ENCODE data around the gene CCDC141.
"Not testable (repeated sequence)": the region's sequence is repeated elsewhere in the genome, so short reads cannot be mapped to it uniquely, and the experiment has no call there.

CCDC141 gene

GRCh38 chr2:179044500-179044899, 5.4 kb downstream of the CCDC141 start:
- peaks cover 6% of the 10 kb centered on the region; the same call in 1 of the 2 replicates for H3K4me1 ChIP-seq
- H4K20me1 ChIP-seq: no peaks in the 10 kb centered on the region
- H3K4me2 ChIP-seq: no peak overlapping the region
- no peak overlapping the region for H3K27ac ChIP-seq
- H3K36me3 ChIP-seq: no peaks in the 10 kb centered on the region
- TF ChIP-seq Cebpa-rat (IDR thresholded peaks at IDR 0.05): no peak
- H3K4me3 ChIP-seq: no peak overlapping the region
- no peaks in the 10 kb centered on the region for H3K9me3 ChIP-seq
- H3K9ac ChIP-seq: no peak overlapping the region
- no peaks in the 10 kb centered on the region for H3K27me3 ChIP-seq

- Histone ChIP-seq H3K27me3 (no peaks in the 10 kb centered on the region), H3K4me2 (no peak overlapping the region), H4K20me1 (no peaks in the 10 kb centered on the region), H3K9ac (no peak overlapping the region), H3K4me3 (no peak overlapping the region), H3K4me1 (no peaks in the 10 kb centered on the region), H3K9me3 (no peaks in the 10 kb centered on the region), H3K36me3 (no peaks in the 10 kb centered on the region), H3K27ac (no peak overlapping the region)
- TF ChIP-seq Cebpa-rat (IDR thresholded peaks at IDR 0.05): no peak
Measured at GRCh38 chr2:179037807-179038206, 12.1 kb downstream of the CCDC141 start.

GRCh38 chr2:179036353-179036905, 13.5 kb downstream of the CCDC141 start:
- no peaks in the 10 kb centered on the region for H3K27me3 ChIP-seq
- no peaks in the 10 kb centered on the region for H3K36me3 ChIP-seq
- peaks cover 12% of the 10 kb centered on the region for H3K4me1 ChIP-seq
- no peak overlapping the region for H3K27ac ChIP-seq
- H4K20me1 ChIP-seq: no peaks in the 10 kb centered on the region
- no peak overlapping the region for H3K4me3 ChIP-seq
- H3K4me2 ChIP-seq: no peak overlapping the region
- no peak for TF ChIP-seq Cebpa-rat (IDR thresholded peaks at IDR 0.05)
- no peak overlapping the region for H3K9ac ChIP-seq
- no peaks in the 10 kb centered on the region for H3K9me3 ChIP-seq

- peaks cover 20% of the 10 kb centered on the region for H3K4me1 ChIP-seq
- H3K4me2 ChIP-seq: peak overlapping the region; percentile 70
- H3K9ac ChIP-seq: 0 out of 2 replicates have a peak overlapping the region, but pooled peaks have one; percentile 28
- H4K20me1 ChIP-seq: no peaks in the 10 kb centered on the region
- H3K27me3 ChIP-seq: no peaks in the 10 kb centered on the region
- peak overlapping the region; percentile 48; the same call in 1 of the 2 replicates for H3K27ac ChIP-seq
- H3K4me3 ChIP-seq: no peak overlapping the region
- no peaks in the 10 kb centered on the region for H3K36me3 ChIP-seq
- peaks cover 10% of the 10 kb centered on the region for H3K9me3 ChIP-seq
- no peak for TF ChIP-seq Cebpa-rat (IDR thresholded peaks at IDR 0.05)
Measured at GRCh38 chr2:179031731-179032408, 18.1 kb downstream of the CCDC141 start.

GRCh38 chr2:179024445-179024844, 25.5 kb downstream of the CCDC141 start:
- no peak overlapping the region for H3K9ac ChIP-seq
- no peak for TF ChIP-seq Cebpa-rat (IDR thresholded peaks at IDR 0.05)
- H3K27ac ChIP-seq: no peak overlapping the region
- no peaks in the 10 kb centered on the region for H3K4me1 ChIP-seq
- H3K27me3 ChIP-seq: no peaks in the 10 kb centered on the region
- peaks cover 18% of the 10 kb centered on the region for H3K9me3 ChIP-seq
- H3K4me2 ChIP-seq: no peak overlapping the region
- H3K4me3 ChIP-seq: no peak overlapping the region
- H3K36me3 ChIP-seq: no peaks in the 10 kb centered on the region
- H4K20me1 ChIP-seq: no peaks in the 10 kb centered on the region

GRCh38 chr2:179022685-179023084, 27.3 kb downstream of the CCDC141 start:
- H3K4me2 ChIP-seq: no peak overlapping the region
- H3K9me3 ChIP-seq: peaks cover 17% of the 10 kb centered on the region
- H3K4me3 ChIP-seq: no peak overlapping the region
- TF ChIP-seq Cebpa-rat (IDR thresholded peaks at IDR 0.05): no peak
- no peak overlapping the region for H3K9ac ChIP-seq
- H3K4me1 ChIP-seq: no peaks in the 10 kb centered on the region
- H3K36me3 ChIP-seq: no peaks in the 10 kb centered on the region
- H3K27me3 ChIP-seq: no peaks in the 10 kb centered on the region
- H4K20me1 ChIP-seq: no peaks in the 10 kb centered on the region
- no peak overlapping the region for H3K27ac ChIP-seq

- Histone ChIP-seq H3K27ac (no peak overlapping the region), H3K4me2 (no peak overlapping the region), H3K4me3 (no peak overlapping the region), H3K9me3 (peaks cover 2% of the 10 kb centered on the region), H3K27me3 (no peaks in the 10 kb centered on the region), H3K4me1 (no peaks in the 10 kb centered on the region), H4K20me1 (no peaks in the 10 kb centered on the region), H3K9ac (no peak overlapping the region), H3K36me3 (no peaks in the 10 kb centered on the region)
- no peak for TF ChIP-seq Cebpa-rat (IDR thresholded peaks at IDR 0.05)
Measured at GRCh38 chr2:179021258-179021657, 28.7 kb downstream of the CCDC141 start.

- no peak overlapping the region for H3K4me2 ChIP-seq
- H3K4me1 ChIP-seq: no peaks in the 10 kb centered on the region
Measured at GRCh38 chr2:179020156-179020750, 29.7 kb downstream of the CCDC141 start.

GRCh38 chr2:179019260-179019659, 30.7 kb downstream of the CCDC141 start:
- no peaks in the 10 kb centered on the region for H3K36me3 ChIP-seq
- no peak overlapping the region for H3K27ac ChIP-seq
- H4K20me1 ChIP-seq: no peaks in the 10 kb centered on the region
- no peaks in the 10 kb centered on the region for H3K4me1 ChIP-seq
- no peak overlapping the region for H3K9ac ChIP-seq
- no peaks in the 10 kb centered on the region for H3K27me3 ChIP-seq
- H3K9me3 ChIP-seq: no peaks in the 10 kb centered on the region
- TF ChIP-seq Cebpa-rat (IDR thresholded peaks at IDR 0.05): peak; percentile 10; the same call in 1 of the 2 replicates
- no peak overlapping the region for H3K4me3 ChIP-seq
- no peak overlapping the region for H3K4me2 ChIP-seq

More at GRCh38 chr2:179020156-179020750, 29.7 kb downstream of the CCDC141 start:
- no peaks in the 10 kb centered on the region for H4K20me1 ChIP-seq
- H3K4me3 ChIP-seq: no peak overlapping the region
- H3K9ac ChIP-seq: no peak overlapping the region
- no peak overlapping the region for H3K27ac ChIP-seq
- H3K36me3 ChIP-seq: no peaks in the 10 kb centered on the region
- no peaks in the 10 kb centered on the region for H3K9me3 ChIP-seq
- TF ChIP-seq Cebpa-rat (IDR thresholded peaks at IDR 0.05): no peak
- no peaks in the 10 kb centered on the region for H3K27me3 ChIP-seq

GRCh38 chr2:179017773-179018357, 32.1 kb downstream of the CCDC141 start:
- TF ChIP-seq Cebpa-rat (IDR thresholded peaks at IDR 0.05): no peak

GRCh38 chr2:179014189-179014588, 35.7 kb downstream of the CCDC141 start:
- H4K20me1 ChIP-seq, H3K27ac ChIP-seq, H3K9me3 ChIP-seq, H3K27me3 ChIP-seq, H3K4me3 ChIP-seq, H3K36me3 ChIP-seq, H3K9ac ChIP-seq, H3K4me2 ChIP-seq, H3K4me1 ChIP-seq: not testable (repeated sequence)

More at GRCh38 chr2:179017773-179018357, 32.1 kb downstream of the CCDC141 start:
- H3K4me3 ChIP-seq: no peak overlapping the region
- H3K4me1 ChIP-seq: no peaks in the 10 kb centered on the region
- H3K9me3 ChIP-seq: no peaks in the 10 kb centered on the region
- no peaks in the 10 kb centered on the region for H3K27me3 ChIP-seq
- H3K36me3 ChIP-seq: no peaks in the 10 kb centered on the region
- no peak overlapping the region for H3K4me2 ChIP-seq
- no peak overlapping the region for H3K27ac ChIP-seq
- no peak overlapping the region for H3K9ac ChIP-seq
- H4K20me1 ChIP-seq: no peaks in the 10 kb centered on the region

Measured in BLaER1 (cell line).